OCI-LY1 (cell line): Measurements from ENCODE around the gene CDH22.

Source experiments
- H2AFZ ChIP-seq: fragments of 200-600 bp; sonication (generic), shearing (Covaris generic); 2 replicates; pipeline ENCODE4 v1.6.0; 2014; ENCODE audit warnings: antibody characterized with exemption, mild to moderate bottlenecking, low read length
- H3F3A ChIP-seq: fragments of 200-600 bp; sonication (generic), shearing (Covaris generic); 2 replicates; pipeline ENCODE4 v1.6.0; 2014; ENCODE audit warnings: mild to moderate bottlenecking, antibody characterized with exemption, low read length, moderate library complexity; ENCODE audit not compliant: insufficient read depth
- H3K27ac ChIP-seq: fragments of 200-600 bp; sonication (generic); 2 replicates; pipeline ENCODE4 v1.5.1; 2014; ENCODE audit warnings: low read length, mixed run types, mild to moderate bottlenecking, low read depth; ENCODE audit not compliant: poor library complexity, severe bottlenecking
- H3K27me3 ChIP-seq: fragments of 200-600 bp; sonication (generic); 2 replicates; pipeline ENCODE4 v1.6.0; 2014; ENCODE audit warnings: antibody characterized with exemption, mild to moderate bottlenecking, low read length, moderate library complexity; ENCODE audit not compliant: insufficient read depth
- H3K36me3 ChIP-seq: fragments of 200-600 bp; sonication (generic); 2 replicates; pipeline ENCODE4 v1.6.1; 2014; ENCODE audit warnings: mild to moderate bottlenecking, antibody characterized with exemption, low read length, moderate library complexity, mixed read lengths; ENCODE audit not compliant: insufficient read depth
- H3K4me1 ChIP-seq: fragments of 200-600 bp; sonication (generic); 2 replicates; pipeline ENCODE4 v1.5.1; 2014; ENCODE audit warnings: mild to moderate bottlenecking, low read length, moderate library complexity; ENCODE audit not compliant: insufficient read depth, severe bottlenecking
- H3K4me2 ChIP-seq: fragments of 200-600 bp; sonication (generic), shearing (Covaris generic); 2 replicates; pipeline ENCODE4 v1.6.1; 2014; ENCODE audit warnings: low read length
- H3K4me3 ChIP-seq: fragments of 200-600 bp; sonication (generic); 2 replicates; pipeline ENCODE4 v1.5.1; 2014; ENCODE audit warnings: low read length, low read depth, mild to moderate bottlenecking, mixed read lengths; ENCODE audit not compliant: poor library complexity, severe bottlenecking
- H3K79me2 ChIP-seq: fragments of 200-600 bp; shearing (Covaris generic); 2 replicates; pipeline ENCODE4 v1.6.1; 2016; ENCODE audit warnings: mixed run types, low read length, mixed read lengths; ENCODE audit not compliant: insufficient read depth
- H3K9ac ChIP-seq: fragments of 200-600 bp; sonication (generic), shearing (Covaris generic); 2 replicates; pipeline ENCODE4 v1.6.1; 2014; ENCODE audit warnings: mild to moderate bottlenecking, low read length, mixed read lengths
- H3K9me2 ChIP-seq: fragments of 200-600 bp; sonication (generic), shearing (Covaris generic); 2 replicates; pipeline ENCODE4 v1.6.1; 2014; ENCODE audit warnings: low read depth, mild to moderate bottlenecking, low read length, mixed read lengths
- H3K9me3 ChIP-seq: fragments of 200-600 bp; shearing (Covaris generic); 2 replicates; pipeline ENCODE4 v1.6.1; 2014; ENCODE audit warnings: low read length, mixed read lengths
- H4K20me1 ChIP-seq: fragments of 200-600 bp; sonication (generic), shearing (Covaris generic); 2 replicates; pipeline ENCODE4 v1.6.0; 2016; ENCODE audit warnings: mild to moderate bottlenecking, low read length; ENCODE audit not compliant: insufficient read depth
- CTCF ChIP-seq: fragments of 200-600 bp; sonication (generic), shearing (Covaris generic); IDR thresholded peaks from 2 replicates; pipeline ENCODE4 v1.5.1; 2017; ENCODE audit warnings: mild to moderate bottlenecking, antibody characterized with exemption, low read length, moderate library complexity, mixed read lengths
- EZH2 ChIP-seq: fragments of 200-600 bp; sonication (generic), shearing (Covaris generic); IDR thresholded peaks from 2 replicates; pipeline ENCODE4 v1.8.0; 2017; ENCODE audit warnings: borderline replicate concordance, mixed run types, mild to moderate bottlenecking, antibody characterized with exemption, low read length, moderate library complexity, mixed read lengths

Gene CDH22

GRCh38 chr20:46183768-46184167 lies 124.5 kb downstream of the CDH22 start:
- no peaks in the 10 kb centered on the region for H3K79me2 ChIP-seq
- no peaks in the 10 kb centered on the region for H3K36me3 ChIP-seq
- no peak overlapping the region for H3K9ac ChIP-seq
- H3K9me3 ChIP-seq: no peaks in the 10 kb centered on the region
- no peaks in the 10 kb centered on the region for H3K4me1 ChIP-seq
- no peak for TF ChIP-seq CTCF
- no peak for TF ChIP-seq EZH2
- no peaks in the 10 kb centered on the region for H4K20me1 ChIP-seq
- H3K27ac ChIP-seq: no peak overlapping the region
- H3F3A ChIP-seq: no peaks in the 10 kb centered on the region
- no peak overlapping the region for H3K4me3 ChIP-seq
- no peaks in the 10 kb centered on the region; the same call in 1 of the 2 replicates for H3K27me3 ChIP-seq
- H3K4me2 ChIP-seq: no peak overlapping the region
- no peaks in the 10 kb centered on the region for H3K9me2 ChIP-seq
- no peak overlapping the region for H2AFZ ChIP-seq

- no peaks in the 10 kb centered on the region for H3K36me3 ChIP-seq
- H3K4me2 ChIP-seq: no peak overlapping the region
- H3K9ac ChIP-seq: no peak overlapping the region
- TF ChIP-seq CTCF (no peak), EZH2 (no peak)
- no peaks in the 10 kb centered on the region for H3K9me2 ChIP-seq
- no peaks in the 10 kb centered on the region for H4K20me1 ChIP-seq
- no peaks in the 10 kb centered on the region for H3K79me2 ChIP-seq
- H2AFZ ChIP-seq: no peak overlapping the region
- no peak overlapping the region for H3K4me3 ChIP-seq
- no peaks in the 10 kb centered on the region for H3K4me1 ChIP-seq
- H3F3A ChIP-seq: no peaks in the 10 kb centered on the region
- H3K9me3 ChIP-seq: no peaks in the 10 kb centered on the region
- H3K27me3 ChIP-seq: no peaks in the 10 kb centered on the region
- no peak overlapping the region for H3K27ac ChIP-seq
Measured at GRCh38 chr20:46182276-46183200, 125.8 kb downstream of the CDH22 start.

- no peaks in the 10 kb centered on the region for H3K9me2 ChIP-seq
- H3K79me2 ChIP-seq: no peaks in the 10 kb centered on the region
- no peak overlapping the region for H2AFZ ChIP-seq
- H4K20me1 ChIP-seq: no peaks in the 10 kb centered on the region
- TF ChIP-seq CTCF: no peak
- H3K4me2 ChIP-seq: no peak overlapping the region
- no peak overlapping the region for H3K27ac ChIP-seq
- H3K9ac ChIP-seq: no peak overlapping the region
- H3K36me3 ChIP-seq: no peaks in the 10 kb centered on the region
- H3K4me1 ChIP-seq: no peaks in the 10 kb centered on the region
- H3K9me3 ChIP-seq: no peaks in the 10 kb centered on the region
- no peaks in the 10 kb centered on the region for H3F3A ChIP-seq
- H3K4me3 ChIP-seq: no peak overlapping the region
- no peaks in the 10 kb centered on the region for H3K27me3 ChIP-seq
Measured at GRCh38 chr20:46179862-46180261, 128.4 kb downstream of the CDH22 start.
